ENCODE measurements around the gene PTGES3. TPM values are rescaled to one million over a fixed set of nuclear protein-coding genes. Genes with fewer than 3 reads are reported as not detected.

The PTGES3 gene
- polyA plus RNA-seq, 1 donor from 2014 or later = 109 TPM

DNA sequence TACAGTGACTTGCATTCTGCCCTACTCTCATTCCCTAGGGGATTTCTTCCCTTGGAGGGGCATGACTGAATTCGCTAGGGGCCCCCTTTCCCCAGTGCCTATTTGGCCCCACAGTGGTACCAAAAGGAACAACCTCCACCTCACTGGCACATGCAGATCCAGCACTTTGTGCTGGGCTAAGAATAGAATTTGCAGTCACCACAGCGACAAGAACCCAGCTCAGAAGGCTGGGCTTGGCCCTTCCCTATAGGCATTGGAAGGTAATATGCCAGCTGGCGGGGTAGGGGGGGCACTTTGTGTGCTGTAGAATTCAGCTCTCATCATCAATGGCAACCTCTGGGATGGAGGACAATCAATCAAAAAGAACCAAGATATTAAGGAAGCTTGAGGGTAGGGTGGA is 71.8 kb downstream of the PTGES3 start:
- TF ChIP-seq RAD21 (conservative IDR thresholded peaks at IDR 0.05) (no peak), EZH2 (IDR thresholded peaks at IDR 0.05; ENCODE audit: borderline replicate concordance, insufficient read depth, low read length, poor library complexity, severe bottlenecking) (no peak), SMC3 (conservative IDR thresholded peaks at IDR 0.05; ENCODE audit: poor library complexity) (no peak), EP300 (conservative IDR thresholded peaks at IDR 0.05; ENCODE audit: poor library complexity, severe bottlenecking) (no peak), TAF1 (IDR thresholded peaks at IDR 0.05; ENCODE audit: low read depth) (no peak), POLR2AphosphoS5 (IDR thresholded peaks at IDR 0.05) (no peak), MXI1 (conservative IDR thresholded peaks at IDR 0.05; ENCODE audit: poor library complexity, severe bottlenecking) (no peak)
- TF ChIP-seq, protein P1, sequence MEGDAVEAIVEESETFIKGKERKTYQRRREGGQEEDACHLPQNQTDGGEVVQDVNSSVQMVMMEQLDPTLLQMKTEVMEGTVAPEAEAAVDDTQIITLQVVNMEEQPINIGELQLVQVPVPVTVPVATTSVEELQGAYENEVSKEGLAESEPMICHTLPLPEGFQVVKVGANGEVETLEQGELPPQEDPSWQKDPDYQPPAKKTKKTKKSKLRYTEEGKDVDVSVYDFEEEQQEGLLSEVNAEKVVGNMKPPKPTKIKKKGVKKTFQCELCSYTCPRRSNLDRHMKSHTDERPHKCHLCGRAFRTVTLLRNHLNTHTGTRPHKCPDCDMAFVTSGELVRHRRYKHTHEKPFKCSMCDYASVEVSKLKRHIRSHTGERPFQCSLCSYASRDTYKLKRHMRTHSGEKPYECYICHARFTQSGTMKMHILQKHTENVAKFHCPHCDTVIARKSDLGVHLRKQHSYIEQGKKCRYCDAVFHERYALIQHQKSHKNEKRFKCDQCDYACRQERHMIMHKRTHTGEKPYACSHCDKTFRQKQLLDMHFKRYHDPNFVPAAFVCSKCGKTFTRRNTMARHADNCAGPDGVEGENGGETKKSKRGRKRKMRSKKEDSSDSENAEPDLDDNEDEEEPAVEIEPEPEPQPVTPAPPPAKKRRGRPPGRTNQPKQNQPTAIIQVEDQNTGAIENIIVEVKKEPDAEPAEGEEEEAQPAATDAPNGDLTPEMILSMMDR (IDR thresholded peaks at IDR 0.05; ENCODE audit: poor library complexity, severe bottlenecking) = no peak
- TF ChIP-seq, protein P2, sequence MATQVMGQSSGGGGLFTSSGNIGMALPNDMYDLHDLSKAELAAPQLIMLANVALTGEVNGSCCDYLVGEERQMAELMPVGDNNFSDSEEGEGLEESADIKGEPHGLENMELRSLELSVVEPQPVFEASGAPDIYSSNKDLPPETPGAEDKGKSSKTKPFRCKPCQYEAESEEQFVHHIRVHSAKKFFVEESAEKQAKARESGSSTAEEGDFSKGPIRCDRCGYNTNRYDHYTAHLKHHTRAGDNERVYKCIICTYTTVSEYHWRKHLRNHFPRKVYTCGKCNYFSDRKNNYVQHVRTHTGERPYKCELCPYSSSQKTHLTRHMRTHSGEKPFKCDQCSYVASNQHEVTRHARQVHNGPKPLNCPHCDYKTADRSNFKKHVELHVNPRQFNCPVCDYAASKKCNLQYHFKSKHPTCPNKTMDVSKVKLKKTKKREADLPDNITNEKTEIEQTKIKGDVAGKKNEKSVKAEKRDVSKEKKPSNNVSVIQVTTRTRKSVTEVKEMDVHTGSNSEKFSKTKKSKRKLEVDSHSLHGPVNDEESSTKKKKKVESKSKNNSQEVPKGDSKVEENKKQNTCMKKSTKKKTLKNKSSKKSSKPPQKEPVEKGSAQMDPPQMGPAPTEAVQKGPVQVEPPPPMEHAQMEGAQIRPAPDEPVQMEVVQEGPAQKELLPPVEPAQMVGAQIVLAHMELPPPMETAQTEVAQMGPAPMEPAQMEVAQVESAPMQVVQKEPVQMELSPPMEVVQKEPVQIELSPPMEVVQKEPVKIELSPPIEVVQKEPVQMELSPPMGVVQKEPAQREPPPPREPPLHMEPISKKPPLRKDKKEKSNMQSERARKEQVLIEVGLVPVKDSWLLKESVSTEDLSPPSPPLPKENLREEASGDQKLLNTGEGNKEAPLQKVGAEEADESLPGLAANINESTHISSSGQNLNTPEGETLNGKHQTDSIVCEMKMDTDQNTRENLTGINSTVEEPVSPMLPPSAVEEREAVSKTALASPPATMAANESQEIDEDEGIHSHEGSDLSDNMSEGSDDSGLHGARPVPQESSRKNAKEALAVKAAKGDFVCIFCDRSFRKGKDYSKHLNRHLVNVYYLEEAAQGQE (IDR thresholded peaks at IDR 0.05; ENCODE audit: borderline replicate concordance) = no peak
- peaks cover 38% of the 10 kb centered on the region for H3K79me2 ChIP-seq (replicated peaks; ENCODE audit: insufficient read depth, low read length)
- H3K27ac ChIP-seq (ENCODE audit: low read length) = no peak overlapping the region
- no peaks in the 10 kb centered on the region for H4K20me1 ChIP-seq (ENCODE audit: insufficient read depth)
- H3K9ac ChIP-seq (ENCODE audit: low read length) = no peak overlapping the region
- no peak overlapping the region for H3K4me2 ChIP-seq (ENCODE audit: low read length)
- peaks cover 16% of the 10 kb centered on the region for H3K36me3 ChIP-seq (ENCODE audit: insufficient read depth, low read length)
- H3K4me3 ChIP-seq (ENCODE audit: low read length) = no peak overlapping the region
- H3F3A ChIP-seq (ENCODE audit: insufficient read depth, low read length, poor library complexity, severe bottlenecking) = no peaks in the 10 kb centered on the region
- no peaks in the 10 kb centered on the region for H3K9me2 ChIP-seq (ENCODE audit: insufficient read depth, low read length)
- no peaks in the 10 kb centered on the region for H3K27me3 ChIP-seq (ENCODE audit: insufficient read depth, low read depth, low read length)
- H2AFZ ChIP-seq (ENCODE audit: low read depth, low read length) = no peak overlapping the region
- H3K9me3 ChIP-seq (ENCODE audit: low read length) = no peaks in the 10 kb centered on the region

DNA sequence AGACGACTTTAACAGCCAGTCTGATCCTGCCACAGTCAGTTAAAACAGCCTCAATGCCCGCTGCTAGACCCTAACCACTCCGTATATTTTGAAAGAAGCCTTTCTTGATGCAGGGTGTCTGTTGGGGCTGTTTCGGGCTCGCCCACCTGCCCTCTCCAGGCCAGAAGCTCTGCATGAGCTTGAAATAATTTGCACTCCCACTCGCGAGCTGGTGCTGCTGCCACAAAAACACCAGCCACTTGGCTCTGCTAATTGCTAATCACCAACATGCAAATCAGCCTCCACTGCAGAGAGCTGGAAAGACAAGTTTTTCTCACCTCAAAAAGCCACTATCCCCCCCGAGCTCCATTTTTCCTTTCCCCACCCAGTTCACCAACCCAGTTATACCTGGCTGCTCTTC is 73.5 kb downstream of the PTGES3 start:
- Histone ChIP-seq H3K4me3 (ENCODE audit: low read length) (no peak overlapping the region), H3K4me2 (ENCODE audit: low read length) (no peak overlapping the region), H3K27me3 (ENCODE audit: insufficient read depth, low read depth, low read length) (no peaks in the 10 kb centered on the region), H4K20me1 (ENCODE audit: insufficient read depth) (no peaks in the 10 kb centered on the region), H3K9me3 (ENCODE audit: low read length) (no peaks in the 10 kb centered on the region), H3K9me2 (ENCODE audit: insufficient read depth, low read length) (no peaks in the 10 kb centered on the region), H3K27ac (ENCODE audit: low read length) (no peak overlapping the region), H3F3A (ENCODE audit: insufficient read depth, low read length, poor library complexity, severe bottlenecking) (no peaks in the 10 kb centered on the region), H3K9ac (ENCODE audit: low read length) (no peak overlapping the region), H3K36me3 (ENCODE audit: insufficient read depth, low read length) (peaks cover 24% of the 10 kb centered on the region), H3K79me2 (replicated peaks; ENCODE audit: insufficient read depth, low read length) (peaks cover 28% of the 10 kb centered on the region), H2AFZ (ENCODE audit: low read depth, low read length) (no peak overlapping the region)
- no peak for TF ChIP-seq SMC3 (conservative IDR thresholded peaks at IDR 0.05; ENCODE audit: poor library complexity)
- TF ChIP-seq RAD21 (conservative IDR thresholded peaks at IDR 0.05) = no peak
- TF ChIP-seq TAF1 (IDR thresholded peaks at IDR 0.05; ENCODE audit: low read depth) = no peak
- TF ChIP-seq POLR2AphosphoS5 (IDR thresholded peaks at IDR 0.05) = no peak
- no peak for TF ChIP-seq EZH2 (IDR thresholded peaks at IDR 0.05; ENCODE audit: borderline replicate concordance, insufficient read depth, low read length, poor library complexity, severe bottlenecking)
- TF ChIP-seq, protein P1 (IDR thresholded peaks at IDR 0.05; ENCODE audit: poor library complexity, severe bottlenecking) = no peak
- no peak for TF ChIP-seq EP300 (conservative IDR thresholded peaks at IDR 0.05; ENCODE audit: poor library complexity, severe bottlenecking)
- TF ChIP-seq, protein P2 (IDR thresholded peaks at IDR 0.05; ENCODE audit: borderline replicate concordance) = no peak
- no peak for TF ChIP-seq MXI1 (conservative IDR thresholded peaks at IDR 0.05; ENCODE audit: poor library complexity, severe bottlenecking)
